ENCODE measurements around the gene ADPRH.

Gene ADPRH

DNA sequence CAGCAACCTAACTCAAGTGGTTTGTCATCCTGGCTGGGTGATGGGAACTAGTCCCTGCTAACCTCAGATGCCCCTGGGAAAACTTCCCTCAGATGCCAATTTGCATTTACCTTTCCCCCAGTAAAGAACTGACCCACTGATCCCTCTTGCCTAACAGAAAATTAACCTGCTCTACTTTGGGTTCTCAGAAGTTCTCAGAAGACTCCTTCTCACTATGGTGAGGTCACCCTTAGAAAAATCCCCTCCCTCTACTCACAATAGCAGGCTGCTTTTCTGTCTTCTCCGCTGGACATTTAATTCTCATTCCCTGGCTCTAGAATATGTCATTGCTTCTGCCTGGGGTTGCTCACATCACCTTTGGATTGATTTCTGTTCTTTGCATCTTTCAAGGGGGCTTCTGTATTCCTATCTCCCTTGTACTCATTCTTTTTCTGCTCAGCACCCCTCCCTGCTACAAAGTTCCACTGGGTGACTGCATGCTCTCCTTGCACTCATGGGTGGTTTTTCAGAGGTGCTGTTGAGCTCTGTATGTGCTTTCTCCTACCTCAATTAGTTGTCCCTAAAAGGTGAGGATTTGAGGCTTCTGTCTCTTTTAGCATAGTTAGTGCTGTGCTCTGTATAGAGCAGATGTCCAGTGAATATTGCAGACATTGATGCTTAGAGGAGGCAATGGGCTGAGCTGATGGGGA is 19.3 kb downstream of the ADPRH start:
- DNase-seq, result no peak

DNA sequence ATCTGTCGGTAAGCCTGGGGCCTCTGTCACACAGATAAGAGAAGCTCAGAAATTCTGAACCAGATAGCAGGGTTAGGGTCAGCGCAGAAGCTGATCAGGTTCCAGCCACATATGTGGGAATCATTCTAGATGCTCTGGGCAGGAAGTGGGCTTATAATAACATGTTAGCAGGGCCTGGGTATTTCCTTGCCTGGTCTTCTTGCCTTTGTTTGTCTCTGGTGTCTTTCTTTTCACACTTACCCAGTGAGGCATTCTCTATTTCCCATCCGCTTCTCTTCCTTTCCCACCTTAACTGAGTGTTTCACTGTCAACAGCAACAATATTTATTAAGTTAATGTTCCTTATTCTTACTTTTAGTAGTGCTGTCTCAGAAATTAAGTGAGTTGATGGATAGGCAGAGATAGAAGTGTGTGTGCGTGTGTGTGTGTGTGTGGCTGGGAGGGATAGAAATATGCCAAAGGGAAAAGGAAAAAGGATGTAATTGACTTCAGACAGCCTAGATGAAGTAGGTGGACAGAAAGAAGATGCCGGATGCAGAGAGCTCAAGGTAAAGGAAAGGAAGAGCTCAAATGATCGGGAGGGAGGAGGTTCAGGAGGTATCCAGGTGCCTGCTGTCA is 20.4 kb downstream of the ADPRH start:
- no peak for DNase-seq

DNA sequence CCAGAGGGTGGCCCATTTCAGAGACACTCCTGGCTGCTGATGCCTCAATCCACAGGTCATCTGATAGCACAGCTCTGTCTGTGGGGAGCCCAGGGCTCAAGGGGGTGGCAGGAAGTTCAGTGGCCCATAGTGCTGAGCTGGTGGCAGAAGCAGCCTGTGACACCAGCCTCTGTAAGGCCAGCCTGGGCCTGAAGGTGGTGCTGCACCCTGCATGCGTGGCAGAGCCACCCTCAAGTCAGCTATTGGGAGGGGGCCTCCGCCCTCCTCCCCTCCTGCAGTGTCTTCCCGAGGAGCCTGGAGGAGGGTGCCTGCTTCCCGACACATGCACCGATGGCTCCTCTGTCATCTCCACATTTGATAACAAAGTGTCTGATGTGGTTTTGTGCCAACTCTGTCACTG is 21.4 kb downstream of the ADPRH start:
- DNase-seq, result no peak

DNA sequence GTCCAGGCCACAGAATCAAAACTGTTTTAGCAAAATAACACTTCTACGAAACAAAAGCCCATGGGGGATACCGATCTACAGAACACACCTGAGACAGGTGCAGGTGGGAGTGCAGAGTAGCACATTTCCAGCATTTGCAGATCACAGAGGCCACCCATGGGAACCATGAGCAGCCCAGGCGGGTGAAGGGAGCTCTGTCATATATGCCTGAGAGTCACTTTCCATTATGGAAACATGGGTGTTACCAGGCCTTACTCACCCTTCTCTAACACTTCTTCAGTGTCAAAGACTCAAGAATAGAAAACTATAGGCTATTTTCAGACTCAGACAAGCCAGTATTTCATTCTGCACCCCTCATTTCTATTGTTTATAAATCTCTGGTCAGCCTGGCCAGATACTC is 21.9 kb downstream of the ADPRH start:
- DNase-seq, result no peak

DNA sequence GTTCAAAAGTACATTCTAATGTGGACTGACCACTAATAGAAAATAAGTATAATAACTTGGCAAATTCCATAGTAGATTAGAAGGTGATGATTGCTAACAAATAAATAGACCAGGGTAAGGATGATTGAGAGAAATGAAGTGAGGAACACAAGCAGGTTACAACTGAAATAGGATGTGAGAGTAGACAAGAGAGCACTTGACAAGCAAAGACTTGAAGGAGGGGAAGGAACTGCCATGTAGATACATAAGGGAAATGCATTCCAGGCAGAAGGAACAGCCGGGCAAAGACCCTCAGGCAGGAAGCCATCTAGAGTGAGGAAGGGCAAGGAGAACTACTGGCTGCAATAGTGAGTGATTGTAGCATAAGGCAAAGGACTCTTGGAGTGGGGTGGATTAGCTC is 23.4 kb downstream of the ADPRH start:
- no peak for DNase-seq

DNA sequence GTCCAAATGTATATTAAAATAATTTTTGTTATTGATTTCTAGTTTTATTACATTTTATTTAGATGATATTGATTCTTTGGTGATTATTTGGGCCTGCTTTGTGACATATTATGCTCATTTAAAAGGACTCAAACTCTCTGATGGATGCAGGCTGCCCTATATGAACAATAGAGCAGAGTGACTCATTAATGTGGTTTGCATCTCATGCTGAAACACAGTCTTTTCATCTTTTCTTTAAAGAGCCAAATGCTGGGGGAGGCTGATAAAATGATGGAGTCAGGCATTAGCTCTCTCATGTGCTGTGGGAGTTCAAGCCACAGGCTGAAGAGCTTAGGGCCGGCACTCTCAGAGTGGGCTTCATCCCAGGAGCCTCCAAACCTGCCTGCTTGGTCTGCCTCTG is 25.6 kb downstream of the ADPRH start:
- DNase-seq, result no peak

DNA sequence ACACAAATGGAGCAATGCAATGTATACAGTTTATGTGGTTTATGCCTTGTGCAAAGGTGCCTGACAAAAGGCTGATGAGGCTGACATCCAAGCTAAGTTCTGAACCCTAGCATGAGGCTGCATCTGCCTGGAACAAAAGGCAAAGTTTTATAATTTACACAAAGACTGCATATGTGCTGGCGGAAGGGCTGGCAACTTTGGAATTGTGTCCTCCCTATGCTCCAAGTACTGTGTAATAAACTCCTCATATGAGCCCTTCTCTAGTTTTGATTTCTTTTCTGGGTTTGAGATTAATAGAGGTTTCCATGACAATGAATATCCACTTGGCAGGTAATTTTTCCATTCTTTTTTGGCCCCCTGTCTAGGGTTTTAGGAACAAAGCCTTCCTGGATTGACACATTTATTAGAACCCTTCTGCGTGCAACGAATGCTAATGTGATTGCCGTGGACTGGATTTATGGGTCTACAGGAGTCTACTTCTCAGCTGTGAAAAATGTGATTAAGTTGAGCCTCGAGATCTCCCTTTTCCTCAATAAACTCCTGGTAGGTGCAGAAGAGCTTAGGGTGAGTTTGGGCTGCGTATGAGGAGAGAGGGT is 29.2 kb downstream of the ADPRH start:
- no peak for DNase-seq

DNA sequence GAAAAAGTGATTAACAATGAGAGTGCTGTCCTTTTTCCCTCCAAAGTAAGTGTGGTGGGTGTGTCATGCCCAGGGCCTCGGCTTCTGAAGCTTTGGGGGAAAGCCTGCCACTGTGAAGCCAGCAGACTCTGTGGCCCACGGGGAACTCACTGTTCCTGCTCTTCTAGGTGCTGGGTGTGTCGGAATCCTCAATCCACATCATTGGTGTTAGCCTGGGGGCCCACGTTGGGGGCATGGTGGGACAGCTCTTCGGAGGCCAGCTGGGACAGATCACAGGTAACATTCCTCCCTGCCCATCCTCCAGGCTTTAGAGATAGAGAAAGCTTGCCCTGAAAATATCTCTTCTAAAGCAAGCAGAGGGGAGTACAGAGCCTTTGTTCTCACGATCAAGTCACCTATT is 30.0 kb downstream of the ADPRH start:
- no peak for DNase-seq

DNA sequence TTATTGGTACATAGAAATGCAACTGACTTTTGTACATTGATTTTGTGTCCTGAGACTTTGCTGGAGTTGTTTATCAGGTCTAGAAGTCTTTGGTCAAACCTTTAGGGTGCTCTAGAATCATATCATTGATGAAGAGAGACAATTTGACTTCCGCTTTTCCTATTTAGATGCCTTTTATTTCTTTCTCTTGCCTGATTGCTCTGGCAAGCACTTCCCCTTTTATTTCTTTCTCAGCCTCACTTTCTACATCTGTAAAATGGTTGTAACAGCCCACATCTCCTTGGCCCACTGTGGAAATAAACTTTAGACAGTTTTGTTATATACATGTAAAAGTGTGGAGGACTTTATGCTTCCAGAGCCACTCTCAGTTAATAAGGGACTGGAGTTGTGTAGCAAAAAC is 32.4 kb downstream of the ADPRH start:
- no peak for DNase-seq

DNA sequence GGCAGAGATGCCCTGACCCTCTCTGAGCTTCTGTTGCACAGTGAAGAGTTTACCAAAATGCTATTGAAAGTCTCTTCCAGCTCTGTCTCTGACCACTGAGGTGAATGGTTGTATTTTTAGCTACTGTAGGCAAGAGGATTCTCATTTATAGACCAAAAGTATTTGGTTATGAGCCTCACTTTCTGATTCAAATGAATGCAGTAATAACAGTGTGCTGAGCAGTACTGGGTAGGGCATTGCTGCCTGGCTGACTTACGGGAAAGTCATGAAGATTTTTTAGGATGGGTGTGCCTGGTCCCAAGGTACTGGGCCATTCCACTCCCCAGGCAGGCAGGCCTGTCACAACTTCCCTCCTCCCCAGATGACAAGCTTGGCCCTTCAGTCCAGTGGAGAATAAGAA is 33.9 kb downstream of the ADPRH start:
- DNase-seq, result no peak

DNA sequence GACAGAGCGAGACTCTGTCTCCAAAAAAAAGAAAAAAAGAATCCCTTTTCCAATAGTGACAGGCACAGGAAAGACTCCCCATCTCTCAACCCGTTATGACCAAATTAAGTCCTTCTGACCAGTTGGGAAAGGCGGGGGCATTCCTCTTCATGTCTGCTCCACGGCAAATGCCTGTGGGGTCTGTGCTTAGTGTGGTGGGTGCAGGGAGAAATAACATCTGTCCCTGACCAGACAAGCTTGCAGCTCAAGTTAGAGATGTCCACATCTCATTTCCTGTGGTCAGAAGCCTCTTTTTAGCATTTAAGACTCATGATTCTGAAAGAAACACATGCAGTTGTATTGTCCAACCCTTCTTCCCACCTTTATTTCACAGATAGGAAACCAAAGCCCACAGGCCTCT is 34.6 kb downstream of the ADPRH start:
- DNase-seq, result no peak

DNA sequence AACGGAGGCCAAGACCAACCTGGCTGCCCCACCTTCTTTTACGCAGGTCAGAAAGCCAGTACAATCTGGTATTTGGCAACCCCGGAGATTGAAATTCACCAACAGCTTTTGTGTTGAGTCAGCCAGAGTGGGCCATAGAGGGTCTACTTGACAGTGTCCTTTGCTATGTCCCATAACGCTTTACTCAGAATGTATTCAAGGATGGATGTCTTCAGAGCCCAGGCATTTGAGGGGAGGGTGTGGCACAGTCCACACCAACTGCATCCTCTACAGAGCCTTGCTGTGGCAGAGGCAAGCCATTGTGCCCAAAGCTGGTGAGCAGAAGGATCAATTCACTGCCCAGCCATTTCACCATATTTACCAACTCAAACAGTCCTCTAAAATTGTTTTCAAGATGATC is 36.8 kb downstream of the ADPRH start:
- no peak for DNase-seq

DNA sequence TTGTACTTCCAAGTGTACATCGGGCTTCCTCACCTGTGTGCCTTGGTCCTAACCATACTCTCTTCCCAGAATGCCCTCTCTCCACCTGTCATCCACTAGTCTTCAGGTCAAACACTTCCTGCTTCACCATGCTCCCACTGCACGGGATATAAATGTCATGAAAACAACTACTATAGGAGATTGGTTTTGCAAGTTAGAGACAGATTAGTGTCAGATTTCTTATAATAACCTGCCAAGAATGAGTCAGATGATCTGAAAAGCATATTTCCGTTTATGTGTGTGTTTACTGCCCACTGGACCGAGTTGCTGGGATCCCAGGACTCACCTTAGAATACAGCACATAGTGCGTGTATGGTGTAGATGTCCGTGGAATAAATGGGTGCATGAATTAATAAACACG is 39.8 kb downstream of the ADPRH start:
- DNase-seq, result no peak

DNA sequence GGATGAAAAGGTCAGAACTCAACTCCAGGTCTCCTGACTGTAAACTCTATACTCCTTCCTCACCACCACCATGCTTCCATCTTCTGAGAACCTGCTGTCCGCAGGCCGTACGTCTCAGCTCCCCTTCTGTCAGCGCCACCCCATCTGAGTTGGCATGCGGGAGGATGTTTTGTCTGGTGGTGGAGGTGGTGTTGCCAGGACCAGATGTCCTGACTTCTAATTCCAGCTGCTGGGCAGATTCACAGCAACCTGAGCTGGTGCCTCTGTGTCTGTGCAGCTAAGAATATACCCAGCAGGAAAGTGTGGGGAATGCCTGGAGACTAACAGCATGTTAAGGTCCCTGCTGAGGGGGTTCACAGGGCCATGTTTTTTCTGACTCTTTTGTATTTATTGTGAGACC is 41.6 kb downstream of the ADPRH start:
- no peak for DNase-seq

DNA sequence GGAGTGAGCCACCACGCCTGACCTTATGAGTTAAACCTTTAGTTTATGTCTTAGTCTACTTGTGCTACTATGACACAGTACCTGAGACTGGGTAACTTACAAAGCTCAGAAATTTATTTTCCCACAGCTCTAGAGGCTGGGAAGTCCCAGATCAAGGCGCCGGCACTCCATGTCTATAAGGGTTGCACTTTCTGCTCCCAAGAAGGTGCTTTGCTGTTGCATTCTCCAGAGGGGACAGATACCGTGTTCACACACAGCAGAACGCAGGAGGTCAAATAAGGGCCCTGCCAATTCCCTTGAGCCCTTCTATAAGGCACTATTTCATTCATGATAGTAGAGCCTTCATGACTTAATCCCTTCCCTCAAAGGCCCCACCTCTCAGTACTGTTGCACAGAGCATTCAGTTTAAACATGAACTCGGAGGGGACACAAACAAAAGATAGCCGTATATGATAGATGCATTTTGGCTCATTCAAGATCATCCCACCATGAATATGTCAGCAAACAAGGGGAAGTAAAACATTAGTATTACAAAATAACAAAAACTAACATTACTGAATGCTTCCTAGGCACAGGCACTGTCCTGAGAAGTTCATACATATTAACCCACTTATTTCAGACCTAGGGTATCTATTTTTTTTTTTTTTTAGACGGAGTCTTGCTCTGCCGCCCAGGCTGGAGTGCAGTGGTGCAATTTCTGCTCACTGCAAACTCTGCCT is 44.9 kb downstream of the ADPRH start:
- no peak for DNase-seq

DNA sequence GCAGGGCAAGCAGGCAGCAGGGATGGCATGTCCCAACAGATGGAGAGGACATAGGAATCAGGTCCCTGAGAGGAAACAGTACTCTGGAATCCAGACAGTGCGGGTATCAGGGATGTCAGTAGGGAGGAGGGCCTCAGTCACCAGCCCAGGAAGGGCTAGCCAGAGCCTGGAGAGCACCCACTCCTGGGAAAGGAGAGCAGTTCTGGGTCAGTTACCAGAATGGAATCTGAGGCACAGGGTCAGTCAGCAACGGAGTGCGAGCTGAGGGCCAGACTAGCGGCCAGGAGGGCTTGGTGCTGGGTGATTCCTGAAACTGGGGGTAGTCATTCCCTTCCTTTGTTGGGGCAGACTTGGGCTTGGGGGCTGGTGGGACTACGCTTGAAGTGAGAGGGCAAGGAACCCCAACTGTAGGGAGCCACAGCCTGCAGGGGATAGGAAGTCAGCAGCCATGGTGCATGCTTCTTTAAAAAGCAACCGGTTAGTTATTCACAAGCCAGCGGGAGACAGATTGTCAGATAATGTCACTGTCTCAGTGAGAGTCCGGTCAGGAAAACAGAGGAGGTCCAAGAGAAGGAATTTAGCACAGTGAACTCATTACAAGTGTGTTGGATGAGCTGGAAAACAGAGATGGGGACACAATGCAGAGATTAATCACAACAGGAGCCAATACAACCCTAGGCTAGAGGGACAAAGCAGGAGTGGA is 46.3 kb downstream of the ADPRH start:
- no peak for DNase-seq

DNA sequence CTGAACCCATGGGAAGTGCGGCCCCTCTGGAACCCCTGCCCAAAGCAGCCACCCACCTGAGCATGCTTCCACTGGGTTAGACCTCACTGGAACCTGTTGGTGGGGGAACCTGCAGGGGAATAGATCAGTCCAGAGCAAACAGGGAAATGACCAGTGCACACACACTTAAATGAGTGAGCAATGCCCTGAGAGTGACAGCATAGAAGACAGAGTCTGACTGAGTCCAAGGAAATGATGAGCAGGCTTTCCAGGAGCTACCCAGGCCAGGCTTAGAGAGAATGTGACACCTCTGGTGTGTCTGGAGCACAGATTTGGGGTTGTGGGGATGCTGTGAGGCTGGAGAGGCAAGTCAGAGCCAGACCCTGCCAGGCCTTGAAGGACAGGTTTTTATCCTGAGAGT is 46.9 kb downstream of the ADPRH start:
- DNase-seq, result no peak

DNA sequence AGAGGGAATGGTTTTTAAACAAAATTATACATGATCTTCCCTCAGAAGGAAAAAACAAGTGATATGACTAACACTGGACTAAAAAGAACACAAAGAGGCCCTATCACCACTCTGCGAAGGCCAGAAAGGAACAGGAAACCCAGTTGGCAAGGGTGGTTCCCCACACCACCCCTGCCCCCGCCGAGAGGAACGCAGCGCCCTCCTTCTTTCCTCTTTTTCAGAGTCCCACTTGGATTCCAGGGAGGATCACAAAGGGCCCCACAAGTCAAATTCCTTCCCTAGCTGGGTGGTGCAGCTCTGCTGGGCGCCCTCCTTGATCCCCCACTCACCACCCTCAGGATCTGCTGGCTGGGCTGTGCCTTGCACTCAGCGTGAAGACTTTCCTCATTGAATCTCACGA is 48.2 kb downstream of the ADPRH start:
- DNase-seq, result no peak

DNA sequence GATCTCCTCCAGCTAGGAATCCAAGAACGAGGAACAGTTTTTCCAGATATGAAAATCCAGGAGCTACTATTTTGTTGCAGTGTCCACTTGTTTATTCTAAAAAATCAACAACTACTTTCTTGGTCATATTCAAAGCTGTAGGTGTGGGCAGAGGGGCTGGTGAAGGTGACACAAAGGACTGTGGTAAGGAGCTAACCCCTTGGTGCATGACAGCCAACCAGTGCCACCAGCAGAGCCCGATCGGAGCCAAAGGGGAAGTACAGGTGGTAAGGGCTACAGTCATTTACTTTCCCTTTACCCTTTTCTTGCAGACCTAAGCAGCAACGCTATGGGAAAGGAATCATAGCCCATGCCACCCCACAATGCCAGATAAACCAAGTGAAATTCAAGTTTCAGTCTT is 49.1 kb downstream of the ADPRH start:
- DNase-seq, result no peak

DNA sequence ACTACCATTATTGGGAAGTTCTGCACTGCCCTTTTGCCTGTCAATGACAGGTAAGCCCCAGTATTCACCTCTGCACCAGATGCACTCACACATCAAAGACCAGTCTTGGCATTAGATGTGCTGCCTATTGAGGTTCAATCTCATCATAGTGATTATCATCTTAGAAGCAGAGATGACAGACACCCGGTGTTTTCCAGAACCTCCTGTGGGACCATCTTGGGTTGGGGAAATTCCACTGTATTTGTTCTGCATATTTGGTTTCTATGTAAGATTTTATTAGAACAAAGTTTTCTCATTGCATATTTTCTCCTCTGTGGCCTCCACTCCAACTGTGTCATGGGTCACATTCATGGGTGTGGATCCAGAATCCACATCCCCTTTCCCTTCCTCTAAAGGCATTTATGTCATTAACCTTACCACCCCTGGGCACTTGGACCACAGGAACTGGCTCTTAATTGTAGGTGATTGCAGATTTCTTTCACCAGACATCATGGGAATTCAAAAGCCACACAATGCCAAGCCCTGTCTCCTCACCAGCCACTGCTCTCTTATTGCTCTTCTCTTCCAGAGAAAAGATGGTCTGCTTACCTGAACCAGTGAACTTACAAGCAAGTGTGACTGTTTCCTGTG is 49.6 kb downstream of the ADPRH start:
- no peak for DNase-seq

DNA sequence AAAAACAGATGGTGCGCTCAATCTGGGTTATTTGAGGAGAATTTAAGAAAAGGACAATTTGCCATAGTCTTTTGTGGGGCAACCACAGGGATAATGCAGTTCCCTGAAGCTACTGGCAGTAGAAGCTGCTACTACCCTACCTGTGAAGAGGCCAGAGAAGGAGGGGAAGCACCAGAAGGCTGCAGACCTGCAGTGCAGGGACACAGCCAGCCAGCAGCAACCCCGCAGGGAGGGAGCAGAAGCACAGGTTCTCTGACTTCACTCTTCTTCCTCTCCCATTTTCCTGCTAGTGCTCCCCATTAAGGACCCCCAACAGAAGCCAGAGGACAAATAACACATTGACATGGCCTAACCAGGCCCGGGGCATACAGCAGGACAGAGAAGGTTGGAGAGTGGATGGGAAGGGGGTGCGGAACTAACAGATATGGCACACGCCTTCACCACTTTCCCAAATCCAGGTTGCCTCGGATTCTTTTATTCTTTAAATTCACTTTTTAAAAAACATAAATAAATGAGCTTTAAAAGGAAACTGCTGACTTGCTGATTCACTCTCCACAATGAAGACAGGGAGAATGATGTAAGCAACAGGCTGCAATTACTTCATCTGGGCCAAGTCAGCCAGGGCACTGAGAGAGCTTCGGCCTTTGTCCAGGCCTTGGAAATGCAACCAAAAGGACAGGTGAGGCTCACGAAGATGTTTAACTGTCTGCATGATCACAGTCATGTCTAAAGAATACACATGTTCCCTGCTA is 51.0 kb downstream of the ADPRH start:
- no peak for DNase-seq

DNA sequence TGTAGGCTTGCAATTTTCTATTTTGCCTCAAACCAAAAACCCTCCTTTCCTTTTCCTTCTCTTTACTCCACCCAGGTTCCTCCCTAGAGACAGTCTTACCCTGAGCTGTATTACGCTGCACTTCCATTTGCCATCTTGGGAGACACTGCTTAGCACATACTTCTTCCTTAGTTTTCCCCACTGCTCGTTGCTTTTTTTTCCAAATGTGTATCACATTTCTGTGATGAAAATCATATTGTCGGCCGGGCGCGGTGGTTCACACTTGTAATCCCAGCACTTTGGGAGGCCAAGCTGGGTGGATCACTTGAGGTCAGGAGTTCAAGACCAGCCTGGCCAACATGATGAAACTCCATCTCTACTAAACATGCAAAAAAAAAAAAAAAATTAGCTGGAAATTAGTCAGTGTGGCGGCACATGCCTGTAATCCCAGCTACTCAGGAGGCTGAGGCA is 51.6 kb downstream of the ADPRH start:
- no peak for DNase-seq
